HEK293T (cell line): ENCODE measurements around the gene TM4SF5.
"Not testable (repeated sequence)": the region's sequence is repeated elsewhere in the genome, so short reads cannot be mapped to it uniquely, and the experiment has no call there.

Experiments used
- CTCF ChIA-PET: fragments of 350-600 bp; formaldehyde crosslinking; extraction: SDS; loops from one replicate; lab custom pipeline; 2021; ENCODE audit warnings: antibody characterized with exemption, inconsistent platforms; lab: Yijun Ruan, JAX
- POLR2A ChIA-PET: fragments of 350-600 bp; formaldehyde crosslinking; extraction: SDS; loops from one replicate; lab custom pipeline; 2020; ENCODE audit warnings: antibody characterized with exemption, inconsistent platforms; lab: Yijun Ruan, JAX
- DNase-seq: peaks from one replicate; pipeline ENCODE4 v3.0.0; 2012; ENCODE audit warnings: mixed read lengths; ENCODE audit errors: extremely low spot score
- ARNT ChIP-seq: fragments of 450-650 bp; IDR thresholded peaks from 2 replicates; pipeline ENCODE4 v1.6.1; 2017; ENCODE audit warnings: mild to moderate bottlenecking
- BHLHE40 ChIP-seq: fragments of 450-650 bp; IDR thresholded peaks from 2 replicates; pipeline ENCODE4 v1.6.1; 2016; ENCODE audit warnings: mild to moderate bottlenecking, moderate library complexity, borderline replicate concordance
- CTBP1 ChIP-seq: fragments of 450-650 bp; IDR thresholded peaks from 2 replicates; pipeline ENCODE4 v1.6.1; 2016; ENCODE audit warnings: borderline replicate concordance
- ELF4 ChIP-seq: fragments of 450-650 bp; IDR thresholded peaks from 2 replicates; pipeline ENCODE4 v1.6.1; 2017; ENCODE audit warnings: antibody characterized with exemption
- FOXA1 ChIP-seq: fragments of 450-650 bp; IDR thresholded peaks from 2 replicates; pipeline ENCODE4 v1.6.1; 2016; ENCODE audit warnings: mild to moderate bottlenecking
- FOXK2 ChIP-seq: fragments of 450-650 bp; IDR thresholded peaks from 2 replicates; pipeline ENCODE4 v1.6.1; 2016; ENCODE audit warnings: mild to moderate bottlenecking
- FOXM1 ChIP-seq: fragments of 450-650 bp; IDR thresholded peaks from 2 replicates; pipeline ENCODE4 v1.6.1; 2017; ENCODE audit warnings: mild to moderate bottlenecking, borderline replicate concordance
- HDGF ChIP-seq: fragments of 450-650 bp; IDR thresholded peaks from 2 replicates; pipeline ENCODE4 v1.6.1; 2017; ENCODE audit warnings: antibody characterized with exemption, borderline replicate concordance
- L3MBTL2 ChIP-seq: fragments of 450-650 bp; conservative IDR thresholded peaks from 2 replicates; pipeline ENCODE4 v1.6.1; 2016; ENCODE audit warnings: mild to moderate bottlenecking
- LEF1 ChIP-seq: fragments of 450-650 bp; IDR thresholded peaks from 2 replicates; pipeline ENCODE4 v1.6.1; 2017; ENCODE audit warnings: mild to moderate bottlenecking, borderline replicate concordance
- NFRKB ChIP-seq: fragments of 450-650 bp; IDR thresholded peaks from 2 replicates; pipeline ENCODE4 v1.6.1; 2016; ENCODE audit warnings: mild to moderate bottlenecking, moderate library complexity
- PKNOX1 ChIP-seq: fragments of 450-650 bp; IDR thresholded peaks from 2 replicates; pipeline ENCODE4 v1.6.1; 2016
- SP1 ChIP-seq: fragments of 450-650 bp; IDR thresholded peaks from 2 replicates; pipeline ENCODE4 v1.6.1; 2017
- SUZ12 ChIP-seq: fragments of 450-650 bp; IDR thresholded peaks from 2 replicates; pipeline ENCODE4 v1.6.1; 2016; ENCODE audit warnings: mild to moderate bottlenecking
- TARDBP ChIP-seq: fragments of 450-650 bp; IDR thresholded peaks from 2 replicates; pipeline ENCODE4 v1.6.1; 2016
- ZNF384 ChIP-seq: fragments of 450-650 bp; IDR thresholded peaks from 2 replicates; pipeline ENCODE4 v1.6.1; 2016

TM4SF5 gene

GRCh38 chr17:4823373-4824089 lies 51.8 kb downstream of the TM4SF5 start:
- no peak for TF ChIP-seq CTBP1
- no peak for TF ChIP-seq SUZ12
- TF ChIP-seq TARDBP, result no peak
- TF ChIP-seq FOXA1, result no peak
- no peak for TF ChIP-seq FOXK2
- TF ChIP-seq HDGF, result no peak
- TF ChIP-seq ZNF384, result no peak
- no peak for TF ChIP-seq ELF4
- TF ChIP-seq LEF1, result no peak
- TF ChIP-seq SP1, result no peak
- TF ChIP-seq ARNT, result no peak
- TF ChIP-seq FOXM1, result no peak
- TF ChIP-seq NFRKB, result no peak
- TF ChIP-seq L3MBTL2, result no peak
- no peak for TF ChIP-seq PKNOX1
- TF ChIP-seq BHLHE40, result no peak
- ChIA-PET POLR2A (interaction anchor here (1.3 to 1.5 kb wide), 2 partner anchors 17 to 27 kb away, joined by 5 read pairs; partner anchors contain the start of genes PLD2 and PSMB6), CTCF (no interaction called here)
- no peak for DNase-seq

- TF ChIP-seq TARDBP, result no peak
- no peak for DNase-seq
- CTCF ChIA-PET, result interaction anchor here (0.6 to 1.0 kb wide), 2 partner anchors 37 to 322 kb away, joined by 3 read pairs; no protein-coding TSS in a partner anchor
- POLR2A ChIA-PET, result no interaction called here
Measured at GRCh38 chr17:4827399-4827798, 55.7 kb downstream of the TM4SF5 start.

- TF ChIP-seq L3MBTL2, result peak; percentile 91
- TF ChIP-seq PKNOX1, result peak; percentile 92
- ChIA-PET CTCF (interaction anchor here (0.6 kb wide), 1 partner anchor 230 kb away, joined by 4 read pairs; no protein-coding TSS in a partner anchor), POLR2A (interaction anchor here (0.7 to 2.3 kb wide), 3 partner anchors 14 to 43 kb away, joined by 4 to 12 read pairs (median 4); partner anchors contain the start of genes GLTPD2 and PLD2)
- DNase-seq, result not testable (repeated sequence)
Measured at GRCh38 chr17:4832829-4833177, 61.1 kb downstream of the TM4SF5 start.
